Neural progenitor cell (in vitro differentiated cells): ENCODE data around the gene GNAZ. TPM values are rescaled to one million over a fixed set of nuclear protein-coding genes. Genes with fewer than 3 reads are reported as not detected.

Experiments used
- DNase-seq: peaks from one replicate; pipeline ENCODE4 v3.0.0-alpha.2; 2016; ENCODE audit warnings: low spot score
- H2AFZ ChIP-seq: fragments of 200-600 bp; sonication (generic); replicated peaks from 2 replicates; pipeline ENCODE4 v1.6.1; 2016; ENCODE audit warnings: antibody characterized with exemption
- H3F3A ChIP-seq: fragments of 200-600 bp; sonication (generic); 2 replicates; pipeline ENCODE4 v1.6.1; 2016; ENCODE audit warnings: antibody characterized with exemption, low read depth
- H3K27ac ChIP-seq: fragments of 200-600 bp; sonication (generic); 2 replicates; pipeline ENCODE4 v1.5.1; 2016; ENCODE audit warnings: mild to moderate bottlenecking
- H3K27me3 ChIP-seq: fragments of 200-600 bp; sonication (generic); 2 replicates; pipeline ENCODE4 v1.6.1; 2016; ENCODE audit warnings: mild to moderate bottlenecking, moderate library complexity
- H3K36me3 ChIP-seq: fragments of 200-600 bp; sonication (generic); 2 replicates; pipeline ENCODE4 v1.5.1; 2016
- H3K4me1 ChIP-seq: fragments of 200-600 bp; sonication (generic); 2 replicates; pipeline ENCODE4 v1.6.1; 2016; ENCODE audit warnings: mixed run types
- H3K4me2 ChIP-seq: fragments of 200-600 bp; sonication (generic); 2 replicates; pipeline ENCODE4 v1.6.1; 2016
- H3K4me3 ChIP-seq: fragments of 200-600 bp; sonication (generic); 2 replicates; pipeline ENCODE4 v1.5.1; 2016
- H3K79me2 ChIP-seq: fragments of 200-600 bp; sonication (generic); 2 replicates; pipeline ENCODE4 v1.6.1; 2016; ENCODE audit warnings: low read depth
- H3K9ac ChIP-seq: fragments of 200-600 bp; sonication (generic); 2 replicates; pipeline ENCODE4 v1.6.1; 2016
- H3K9me3 ChIP-seq: fragments of 200-600 bp; sonication (generic); 2 replicates; pipeline ENCODE4 v1.5.1; 2016; ENCODE audit warnings: low read depth
- H4K20me1 ChIP-seq: fragments of 200-600 bp; sonication (generic); 2 replicates; pipeline ENCODE4 v1.6.1; 2016; ENCODE audit warnings: low read depth
- H3K27ac Mint-ChIP-seq: 3 replicates; pipeline ENCODE4 v1.8.0; 2021; ENCODE audit warnings: mixed read lengths
- H3K27me3 Mint-ChIP-seq: 2 replicates; pipeline ENCODE4 v1.8.0; 2022; ENCODE audit warnings: low read depth, mild to moderate bottlenecking, inconsistent platforms, moderate library complexity, mixed read lengths; ENCODE audit not compliant: insufficient read depth
- H3K36me3 Mint-ChIP-seq: 3 replicates; pipeline ENCODE4 v1.8.0; 2021; ENCODE audit warnings: mixed read lengths
- H3K4me1 Mint-ChIP-seq: 3 replicates; pipeline ENCODE4 v1.8.0; 2021; ENCODE audit warnings: mixed read lengths
- H3K4me3 Mint-ChIP-seq: 3 replicates; pipeline ENCODE4 v1.8.0; 2021; ENCODE audit warnings: mild to moderate bottlenecking, moderate library complexity, mixed read lengths
- H3K9me3 Mint-ChIP-seq: 3 replicates; pipeline ENCODE4 v1.8.0; 2020; ENCODE audit warnings: mixed read lengths
- CTCF ChIP-seq: fragments of 200-600 bp; sonication (generic); IDR thresholded peaks from 2 replicates; pipeline ENCODE4 v1.5.1; 2017; ENCODE audit warnings: antibody characterized with exemption, mild to moderate bottlenecking
- EZH2 ChIP-seq: fragments of 200-600 bp; sonication (generic); IDR thresholded peaks from 2 replicates; pipeline ENCODE4 v1.6.1; 2017; ENCODE audit warnings: antibody characterized with exemption, mild to moderate bottlenecking, moderate library complexity
- EZH2phosphoT487 ChIP-seq: fragments of 200-600 bp; sonication (generic); IDR thresholded peaks from 2 replicates; pipeline ENCODE4 v1.6.1; 2017; ENCODE audit warnings: antibody characterized with exemption
- total RNA-seq: library from RNA; depleted of rRNA; stranded (reverse); fragments of >200 nt; gene quantifications from 2 replicates; pipeline ENCODE4 v1.2.3, GENCODE V29; 2015; ENCODE audit warnings: low replicate concordance

Gene GNAZ
- total RNA-seq, 1 donor from 2014 or later, result 16.5 TPM

- H3K27ac ChIP-seq, result no peak overlapping the region
- no peaks in the 10 kb centered on the region for H3K27me3 ChIP-seq
- no peak for DNase-seq
- H3K4me3 Mint-ChIP-seq, result no peak overlapping the region
- TF ChIP-seq EZH2 (no peak), EZH2phosphoT487 (no peak), CTCF (no peak)
- H3K4me1 ChIP-seq, result peaks cover 10% of the 10 kb centered on the region
- no peak overlapping the region for H2AFZ ChIP-seq
- no peak overlapping the region for H3K9ac ChIP-seq
- H3K4me2 ChIP-seq, result no peak overlapping the region
- H3F3A ChIP-seq, result no peaks in the 10 kb centered on the region
- H3K4me3 ChIP-seq, result no peak overlapping the region
- H3K4me1 Mint-ChIP-seq, result peaks cover 25% of the 10 kb centered on the region
- no peaks in the 10 kb centered on the region for H3K9me3 ChIP-seq
- peaks cover 8% of the 10 kb centered on the region for H3K36me3 Mint-ChIP-seq
- H3K27me3 Mint-ChIP-seq, result no peaks in the 10 kb centered on the region
- H4K20me1 ChIP-seq, result peaks cover 92% of the 10 kb centered on the region
- no peak overlapping the region for H3K27ac Mint-ChIP-seq
- H3K36me3 ChIP-seq, result no peaks in the 10 kb centered on the region
- H3K9me3 Mint-ChIP-seq, result no peaks in the 10 kb centered on the region
- H3K79me2 ChIP-seq, result no peaks in the 10 kb centered on the region
Observed at GRCh38 chr22:23098718-23099530, 28.6 kb downstream of the GNAZ start.

DNA sequence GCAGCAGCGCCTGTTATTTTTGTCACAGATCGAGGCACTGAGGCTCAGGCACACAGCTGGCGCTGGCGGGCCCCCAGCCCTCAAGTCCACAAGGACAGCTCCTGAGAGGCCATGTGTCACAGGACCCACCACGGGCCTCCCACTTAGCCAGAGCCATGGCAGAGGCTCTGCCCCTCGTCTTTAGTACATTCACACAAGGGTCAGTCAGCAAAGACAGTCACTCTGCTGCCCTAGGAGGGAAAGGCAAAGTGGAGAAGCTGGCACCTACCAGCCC lies 29.1 kb downstream of the GNAZ start:
- Histone ChIP-seq H3K79me2 (no peaks in the 10 kb centered on the region), H3K4me1 (peaks cover 9% of the 10 kb centered on the region), H3K27ac (no peak overlapping the region), H3K4me3 (no peak overlapping the region), H3K4me2 (no peak overlapping the region), H3F3A (no peaks in the 10 kb centered on the region), H2AFZ (no peak overlapping the region), H3K9ac (no peak overlapping the region), H4K20me1 (peaks cover 92% of the 10 kb centered on the region), H3K9me3 (no peaks in the 10 kb centered on the region), H3K27me3 (no peaks in the 10 kb centered on the region), H3K36me3 (no peaks in the 10 kb centered on the region)
- peaks cover 24% of the 10 kb centered on the region for H3K4me1 Mint-ChIP-seq
- no peaks in the 10 kb centered on the region for H3K9me3 Mint-ChIP-seq
- peaks cover 8% of the 10 kb centered on the region for H3K36me3 Mint-ChIP-seq
- H3K27me3 Mint-ChIP-seq, result no peaks in the 10 kb centered on the region
- DNase-seq, result no peak
- no peak for TF ChIP-seq CTCF
- no peak for TF ChIP-seq EZH2phosphoT487
- TF ChIP-seq EZH2, result no peak
- H3K27ac Mint-ChIP-seq, result no peak overlapping the region
- no peak overlapping the region for H3K4me3 Mint-ChIP-seq

GRCh38 chr22:23100124-23100801 lies 29.9 kb downstream of the GNAZ start:
- H3K9me3 ChIP-seq, result no peaks in the 10 kb centered on the region
- no peak overlapping the region for H3K9ac ChIP-seq
- no peaks in the 10 kb centered on the region for H3K36me3 ChIP-seq
- H3K4me2 ChIP-seq, result no peak overlapping the region
- H3K27me3 ChIP-seq, result no peaks in the 10 kb centered on the region
- H3K4me1 Mint-ChIP-seq, result peaks cover 16% of the 10 kb centered on the region
- peaks cover 8% of the 10 kb centered on the region for H3K36me3 Mint-ChIP-seq
- H3K4me3 ChIP-seq, result no peak overlapping the region
- H3K27ac Mint-ChIP-seq, result no peak overlapping the region
- H4K20me1 ChIP-seq, result peaks cover 88% of the 10 kb centered on the region
- H3K27me3 Mint-ChIP-seq, result no peaks in the 10 kb centered on the region
- H3F3A ChIP-seq, result no peaks in the 10 kb centered on the region
- H3K79me2 ChIP-seq, result no peaks in the 10 kb centered on the region
- H3K4me3 Mint-ChIP-seq, result no peak overlapping the region
- H2AFZ ChIP-seq, result no peak overlapping the region
- peaks cover under 1% of the 10 kb centered on the region for H3K4me1 ChIP-seq
- H3K27ac ChIP-seq, result no peak overlapping the region
- H3K9me3 Mint-ChIP-seq, result no peaks in the 10 kb centered on the region
- no peak for DNase-seq
- TF ChIP-seq CTCF (no peak), EZH2phosphoT487 (no peak), EZH2 (no peak)
